HG03342 (cell line): ENCODE data around the gene TBC1D22A.
"Not testable (repeated sequence)": the region's sequence is repeated elsewhere in the genome, so short reads cannot be mapped to it uniquely, and the experiment has no call there.

Source experiments
- ATAC-seq: cut with Tn5 transposase; IDR thresholded peaks from one replicate; pipeline ENCODE4 v1.9.1; 2021; ENCODE audit warnings: mild to moderate bottlenecking, moderate library complexity; ENCODE audit not compliant: unreplicated experiment

Gene TBC1D22A

DNA sequence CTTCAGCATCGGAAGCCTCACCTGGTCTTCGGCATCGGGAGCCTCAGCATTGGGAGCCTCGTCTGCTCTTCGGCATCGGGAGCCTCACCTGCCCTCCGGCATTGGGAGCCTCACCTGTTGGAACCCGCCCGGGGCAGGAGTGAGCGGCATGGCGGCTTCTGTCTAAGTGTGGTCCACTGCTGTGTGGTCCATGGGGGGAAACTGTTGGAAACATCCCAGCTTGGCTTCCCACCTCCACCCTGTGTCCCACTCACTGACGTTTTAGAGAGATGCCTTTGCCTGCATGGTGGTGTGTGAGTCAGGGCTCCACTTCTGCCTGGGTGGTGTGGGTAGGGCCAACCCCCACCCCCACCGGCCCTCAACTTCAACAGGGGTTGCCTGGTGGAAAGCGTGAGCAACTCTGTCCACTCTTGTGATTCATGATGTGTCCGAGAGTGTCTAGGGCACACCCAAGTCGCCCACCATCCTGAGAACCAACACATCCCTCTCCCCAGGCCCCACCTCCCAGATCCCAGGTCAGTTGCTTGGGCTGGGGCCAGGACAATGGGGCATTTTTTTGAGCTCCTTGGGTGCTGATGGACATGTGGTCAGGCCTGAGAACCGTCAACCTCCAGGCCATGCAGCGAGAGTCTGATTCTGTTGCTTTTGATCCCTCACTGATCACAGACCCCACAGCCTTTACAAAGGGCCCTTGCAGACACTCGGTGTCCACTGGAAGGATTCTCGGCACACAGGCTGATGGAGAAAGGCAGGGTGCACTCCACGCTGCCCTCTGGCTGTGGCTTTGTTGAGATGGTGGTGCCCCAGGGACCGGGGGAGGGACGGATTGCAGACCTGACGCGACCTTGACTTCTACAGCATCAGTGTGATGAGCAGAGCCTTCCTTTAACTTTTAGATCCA is 406.7 kb downstream of the TBC1D22A start:
- no peak for ATAC-seq

- ATAC-seq, result no peak
Measured at GRCh38 chr22:47169801-47170140, 407.3 kb downstream of the TBC1D22A start.

- ATAC-seq, result not testable (repeated sequence)
Measured at GRCh38 chr22:47170511-47171440, 408.3 kb downstream of the TBC1D22A start.

GRCh38 chr22:47171441-47172221 is 409.2 kb downstream of the TBC1D22A start:
- ATAC-seq, result no peak

- ATAC-seq, result no peak
Measured at GRCh38 chr22:47172771-47173534, 410.5 kb downstream of the TBC1D22A start.

DNA sequence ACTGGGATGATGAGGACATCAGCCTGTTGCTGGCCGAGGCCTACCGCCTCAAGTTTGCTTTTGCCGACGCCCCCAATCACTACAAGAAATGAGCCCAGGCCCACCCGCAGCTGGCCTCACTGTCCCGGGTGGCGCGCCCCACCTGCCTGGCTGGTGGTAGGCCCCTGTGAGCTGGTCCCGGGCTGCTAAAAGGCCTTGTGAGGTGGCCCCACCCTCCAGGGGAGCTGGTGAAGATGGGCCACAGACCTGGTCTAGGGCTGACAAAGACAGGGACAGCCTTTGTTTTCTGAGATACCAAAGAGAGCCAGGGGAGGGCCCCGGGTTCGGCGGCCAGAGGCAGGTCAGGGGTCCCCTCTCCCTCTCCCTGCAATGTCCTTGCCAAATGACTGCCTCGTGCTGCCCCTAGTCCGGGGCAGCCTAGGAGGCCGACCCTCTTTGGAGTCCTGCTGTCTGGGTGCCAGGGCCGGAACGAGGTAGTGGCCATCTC is 411.1 kb downstream of the TBC1D22A start:
- no peak for ATAC-seq

DNA sequence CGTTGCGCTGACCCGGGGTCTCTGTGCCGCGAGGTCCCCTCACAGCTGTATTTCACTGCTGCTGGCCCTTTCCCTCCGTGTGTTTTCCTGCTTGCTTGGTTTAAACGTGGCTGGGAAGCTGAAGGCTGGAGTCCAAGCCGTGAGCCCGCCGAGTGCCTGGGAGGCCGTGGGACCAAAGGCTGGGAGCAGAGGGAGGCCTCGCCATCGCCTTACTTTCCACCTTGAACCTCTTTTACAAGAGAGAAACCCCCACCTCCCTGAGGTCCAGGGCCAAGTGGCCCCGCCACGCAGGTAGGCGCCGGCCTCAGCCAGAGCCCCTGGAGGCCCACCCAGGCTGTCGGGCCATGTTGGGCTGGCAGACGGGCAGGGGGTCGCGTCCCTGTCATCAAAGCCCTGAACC is 411.6 kb downstream of the TBC1D22A start:
- no peak for ATAC-seq

GRCh38 chr22:47174671-47175112 is 412.2 kb downstream of the TBC1D22A start:
- no peak for ATAC-seq

DNA sequence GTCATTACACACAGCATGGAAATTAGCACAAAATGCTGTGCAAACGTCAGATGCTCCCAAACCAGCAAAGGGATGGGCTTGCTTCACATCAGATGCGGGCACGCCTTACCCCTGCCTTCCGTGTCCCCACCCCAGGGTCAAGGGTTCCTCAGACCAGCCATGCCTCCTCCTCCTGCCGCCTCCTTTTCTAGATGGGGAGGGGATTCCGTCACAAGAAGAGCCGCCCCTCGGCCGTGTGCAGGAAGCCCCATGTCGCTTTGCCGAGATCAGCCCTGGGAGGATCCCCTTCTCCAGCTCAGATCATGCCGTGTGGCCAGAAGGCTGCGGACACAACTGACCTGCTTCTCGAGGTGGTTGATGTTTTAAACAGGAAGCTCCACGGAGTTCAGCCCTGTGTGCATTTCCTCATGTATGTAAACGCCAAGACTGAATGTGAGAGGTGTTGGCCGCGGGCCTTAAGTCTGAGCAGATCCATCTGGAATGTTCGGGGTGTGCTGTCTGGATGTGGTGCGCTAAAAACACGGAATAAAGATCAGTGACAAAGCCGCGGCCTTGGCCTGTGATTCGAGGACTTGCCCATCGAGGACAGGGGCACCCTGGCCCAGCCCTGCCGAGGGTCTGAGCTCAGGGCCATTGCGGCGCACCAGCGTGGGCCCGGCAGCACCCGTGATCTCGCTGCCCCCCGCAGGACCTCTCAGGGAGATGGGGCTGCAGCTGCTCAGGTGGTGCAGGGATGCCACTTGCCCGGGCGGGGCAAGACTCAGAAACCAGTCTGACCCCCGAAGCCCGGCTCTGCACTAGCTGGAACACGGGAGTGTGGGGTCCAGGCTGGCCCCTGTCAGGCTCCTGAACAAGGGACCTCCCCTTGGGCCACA is 412.9 kb downstream of the TBC1D22A start:
- no peak for ATAC-seq

- ATAC-seq, result no peak
Measured at GRCh38 chr22:47176026-47176389, 413.6 kb downstream of the TBC1D22A start.

GRCh38 chr22:47176573-47177333 is 414.3 kb downstream of the TBC1D22A start:
- ATAC-seq, result no peak

DNA sequence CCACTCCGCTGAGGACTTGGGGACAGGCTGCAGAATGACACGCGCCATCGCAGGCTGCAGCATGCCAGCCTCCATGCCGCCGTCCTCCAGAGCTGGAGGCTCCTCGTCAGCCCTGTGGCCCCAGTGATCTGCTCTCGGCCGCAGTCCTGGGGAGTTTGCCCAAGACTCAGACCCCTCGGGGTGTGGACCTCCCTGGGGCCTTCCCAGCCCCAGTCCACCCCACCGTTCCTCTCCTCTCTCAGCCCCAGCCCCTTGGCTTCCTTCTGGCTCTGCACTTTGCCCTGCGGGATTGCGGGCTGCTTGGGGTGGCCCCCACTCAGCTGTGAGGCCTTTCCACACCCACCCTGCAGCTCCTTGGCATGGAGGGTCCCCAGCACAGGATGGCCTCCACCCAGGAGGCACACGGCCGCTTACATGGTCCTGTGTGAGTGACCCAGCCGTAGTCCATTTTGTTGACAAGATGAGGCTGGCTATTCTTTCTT is 414.9 kb downstream of the TBC1D22A start:
- no peak for ATAC-seq

DNA sequence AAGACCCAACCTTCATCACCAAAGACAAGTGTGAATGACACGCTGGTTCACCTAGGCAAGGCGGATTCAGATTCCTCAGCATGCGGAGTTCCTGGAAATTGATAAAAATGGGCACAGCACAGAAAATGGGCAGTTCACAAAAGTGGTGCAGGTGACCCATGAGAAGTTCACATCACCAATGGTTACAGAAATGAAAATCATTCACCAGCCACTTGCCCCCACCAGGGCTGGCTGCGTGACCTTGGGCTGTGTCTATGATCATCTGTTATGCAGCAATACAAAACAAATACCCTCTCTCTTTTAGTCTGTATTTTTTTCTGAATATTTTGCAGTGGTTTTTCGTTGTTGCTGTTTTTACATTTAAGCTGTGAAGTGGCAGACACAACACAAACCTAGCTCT is 415.9 kb downstream of the TBC1D22A start:
- ATAC-seq, result no peak

DNA sequence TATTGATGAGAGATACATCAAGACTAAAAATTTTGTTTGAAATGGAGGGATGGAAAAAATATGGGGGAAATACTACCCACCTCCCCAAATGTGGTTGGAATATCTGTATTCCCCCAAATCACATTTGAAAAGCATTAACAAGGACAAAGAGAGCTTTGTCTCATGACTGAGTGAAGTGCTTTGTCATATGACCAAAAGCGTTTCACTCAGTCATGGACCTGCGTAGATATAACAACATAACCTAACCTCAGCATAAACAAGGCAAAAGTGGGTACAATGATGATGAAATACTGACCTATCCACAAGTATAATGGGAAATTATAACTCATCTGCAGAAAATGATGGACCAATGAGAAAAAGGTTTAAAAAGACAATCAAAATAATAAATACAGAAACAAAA is 418.3 kb downstream of the TBC1D22A start:
- no peak for ATAC-seq

DNA sequence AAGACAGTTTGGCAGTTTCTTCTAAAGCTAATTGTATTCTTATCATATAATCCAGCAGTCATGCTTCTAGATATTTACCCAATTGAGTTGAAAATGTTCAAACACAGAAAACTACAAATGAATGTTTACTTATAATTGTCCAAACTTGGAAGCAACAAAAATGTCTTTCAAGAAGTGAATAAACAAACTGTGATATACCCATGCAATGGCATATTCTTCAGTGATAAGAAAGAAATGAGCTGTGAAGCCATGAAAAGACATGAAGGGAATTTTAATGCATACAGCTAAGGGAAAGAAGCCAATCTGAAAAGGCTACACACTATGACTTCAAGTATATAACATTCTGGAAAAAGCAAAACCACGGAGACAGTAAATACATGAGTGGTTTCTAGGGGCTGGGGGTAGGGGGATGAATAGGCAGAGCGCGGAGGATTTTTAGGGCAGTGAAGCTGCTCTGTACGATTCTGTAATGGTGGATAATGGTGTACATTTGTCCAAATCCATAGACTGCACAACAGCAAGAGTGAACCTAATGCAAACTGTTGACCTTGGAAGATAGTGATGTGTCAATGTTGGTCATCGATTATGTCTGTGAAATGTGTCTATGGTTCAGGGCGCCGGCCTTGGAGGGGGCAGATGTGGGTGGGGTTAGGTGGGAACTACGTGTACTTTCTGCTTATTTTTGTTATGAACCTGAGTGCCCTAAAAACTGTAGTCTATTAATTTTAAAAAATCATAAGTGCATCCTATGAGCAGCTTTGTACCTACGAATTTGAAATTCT is 424.9 kb downstream of the TBC1D22A start:
- no peak for ATAC-seq

DNA sequence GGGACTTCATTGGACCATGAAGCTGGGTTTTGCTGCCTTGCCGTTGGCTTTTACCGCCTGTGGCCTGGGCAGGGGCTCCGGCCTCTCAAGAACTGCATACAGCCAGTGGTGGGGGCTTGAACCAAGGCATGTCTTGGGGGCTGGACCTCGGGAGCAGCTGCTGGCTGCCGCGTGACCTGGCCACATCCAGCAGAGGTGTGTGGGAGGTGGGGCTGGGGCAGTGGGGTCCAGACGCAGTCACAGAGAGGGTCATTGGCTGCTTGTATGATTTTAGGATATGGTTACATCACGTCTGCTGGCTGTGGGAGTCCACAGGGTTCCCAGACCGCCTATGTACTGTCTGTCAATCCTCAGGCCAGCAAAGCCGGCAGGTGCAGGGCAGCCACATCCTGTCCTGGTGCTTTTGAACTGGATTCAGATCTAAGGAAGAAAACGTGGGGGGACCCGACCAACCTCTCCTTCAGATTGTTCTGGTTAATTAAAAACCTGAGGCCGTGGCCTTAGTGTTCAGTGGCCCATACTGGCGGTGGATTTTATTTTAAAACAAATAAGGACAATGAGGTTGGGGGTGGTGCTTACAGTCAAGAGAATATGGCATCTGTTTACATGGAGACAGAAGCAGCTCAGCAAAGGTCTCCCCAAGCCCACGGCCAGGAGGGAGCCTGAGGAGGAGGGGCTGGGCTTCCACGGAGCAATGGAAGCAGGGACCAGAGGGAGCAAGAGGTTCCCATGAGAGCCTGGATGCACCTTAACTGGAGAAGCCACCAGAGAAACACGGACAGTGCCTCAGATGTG is 426.0 kb downstream of the TBC1D22A start:
- ATAC-seq, result no peak
